GM18499 (cell line): ENCODE measurements around the gene KRTAP5-1.
"Not testable (repeated sequence)": the region's sequence is repeated elsewhere in the genome, so short reads cannot be mapped to it uniquely, and the experiment has no call there.

ENCODE experiments used
- ATAC-seq: cut with Tn5 transposase; IDR thresholded peaks from one replicate; pipeline ENCODE4 v1.9.1; 2021; ENCODE audit warnings: moderate number of reproducible peaks; ENCODE audit not compliant: insufficient read depth, unreplicated experiment

The KRTAP5-1 gene

DNA sequence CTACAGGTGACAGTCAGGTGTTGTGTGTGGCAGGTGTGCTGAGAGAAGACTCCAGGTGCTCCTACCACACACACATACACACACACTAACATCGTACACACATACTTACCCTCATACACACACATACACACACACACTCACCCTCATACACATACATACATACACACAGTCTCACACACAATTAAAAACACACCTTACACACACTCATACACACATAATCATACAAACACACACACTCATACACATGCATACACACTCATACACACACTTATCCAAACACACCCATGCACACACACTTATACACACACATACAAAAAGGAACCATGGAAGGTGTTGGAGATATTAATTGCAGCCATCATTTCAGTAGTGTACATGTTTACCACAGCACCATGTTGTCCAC, 18.5 kb upstream of the KRTAP5-1 start:
- ATAC-seq, result no peak

DNA sequence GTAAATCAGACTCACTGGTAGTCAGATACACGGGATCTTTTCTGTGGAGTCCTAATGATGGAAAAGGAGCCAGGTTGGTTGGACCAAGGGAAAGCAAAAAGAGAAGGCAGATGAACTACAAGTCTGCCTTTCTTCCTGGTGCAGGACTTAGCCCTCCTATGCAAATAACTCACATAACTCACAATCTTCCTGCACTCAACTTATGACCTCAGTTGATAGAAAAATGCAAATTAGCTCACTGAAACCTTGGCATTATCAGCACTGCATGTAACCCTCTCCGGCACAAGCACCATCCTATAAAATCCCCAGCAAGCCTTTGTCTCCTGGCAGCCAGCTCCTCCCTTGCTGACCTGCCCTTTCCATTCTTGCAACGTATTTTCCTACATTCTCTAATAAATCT, 16.6 kb upstream of the KRTAP5-1 start:
- ATAC-seq, result not testable (repeated sequence)

DNA sequence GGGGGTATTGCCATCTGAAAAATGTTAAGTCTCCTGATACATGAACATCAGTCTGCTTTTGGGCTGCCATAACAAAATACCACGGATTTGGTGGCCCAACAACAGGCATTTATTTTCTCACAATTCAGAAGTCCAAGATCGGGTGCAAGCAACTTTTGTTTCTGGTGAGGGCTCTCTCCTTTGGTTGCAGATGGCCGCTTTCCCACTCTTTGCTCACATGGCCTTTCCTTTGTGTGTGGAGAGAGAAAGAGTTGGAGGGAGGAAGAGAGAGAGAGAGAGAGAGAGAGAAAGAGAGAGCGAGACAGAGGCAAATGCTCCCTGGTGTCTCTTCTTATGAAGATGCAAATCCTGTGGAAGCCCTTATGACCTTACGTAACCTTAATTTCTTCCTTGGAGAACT, 15.5 kb upstream of the KRTAP5-1 start:
- no peak for ATAC-seq

DNA sequence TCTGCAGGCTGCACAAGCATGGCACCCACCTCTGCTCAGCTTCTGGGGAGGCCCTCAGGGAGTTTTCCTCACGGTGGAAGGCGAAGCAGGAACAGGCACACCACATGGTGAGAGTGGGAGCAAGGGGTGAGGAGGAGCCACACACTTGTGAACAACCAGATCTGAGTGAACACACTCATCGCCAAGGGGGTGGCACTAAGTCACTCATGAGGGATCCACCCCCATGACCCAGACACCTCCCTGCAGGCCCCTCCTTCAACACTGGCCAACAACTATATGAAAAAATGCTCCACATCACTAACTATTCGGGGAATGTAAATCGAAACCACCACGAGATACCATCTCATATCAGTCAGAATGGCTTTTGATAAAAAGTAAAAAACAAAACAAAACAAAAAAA, 13.7 kb upstream of the KRTAP5-1 start:
- ATAC-seq, result no peak

DNA sequence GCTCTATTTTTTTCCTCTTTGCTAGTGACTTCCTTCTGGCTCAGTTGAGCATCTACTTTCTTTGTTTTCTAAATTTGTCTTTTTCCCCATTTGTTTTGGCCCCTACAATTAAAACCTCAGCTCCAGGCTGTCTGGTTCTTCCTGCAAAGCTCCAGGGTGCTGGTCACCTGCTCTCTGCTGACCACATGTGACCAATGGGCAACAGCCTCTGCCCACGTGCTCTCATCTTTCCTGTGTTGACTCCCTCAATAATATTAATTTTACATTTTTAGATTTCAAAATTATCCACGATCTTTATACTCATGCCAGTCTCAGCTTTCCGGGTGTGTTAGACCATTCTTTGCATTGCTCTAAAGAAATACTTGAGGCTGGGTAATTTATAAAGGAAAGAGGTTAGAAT, 13.3 kb upstream of the KRTAP5-1 start:
- ATAC-seq, result not testable (repeated sequence)

DNA sequence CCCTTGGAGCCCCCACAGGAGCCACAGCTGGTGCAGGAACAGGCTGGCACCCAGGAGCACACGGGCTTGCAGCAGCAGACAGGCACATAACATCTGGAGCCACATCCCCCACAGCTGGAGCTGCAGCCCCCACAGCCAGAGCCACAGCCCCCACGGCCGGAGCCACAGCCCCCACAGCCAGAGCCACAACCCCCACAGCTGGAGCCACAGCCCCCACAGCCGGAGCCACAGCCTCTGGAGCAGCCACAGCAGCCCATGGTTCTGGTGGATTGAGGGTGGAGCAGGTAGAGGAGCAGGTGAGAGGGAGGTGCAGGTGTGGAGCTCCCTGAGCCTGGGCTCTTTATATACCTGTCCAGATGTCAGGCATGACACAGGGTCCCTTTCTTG, 12.9 kb upstream of the KRTAP5-1 start, which contains the start of gene KRTAP5-2:
TSS of gene KRTAP5-2 (minus strand) at position 301 of the 387 bp plus-strand sequence. CDS start at position 257, 44 bp downstream.
- no peak for ATAC-seq

DNA sequence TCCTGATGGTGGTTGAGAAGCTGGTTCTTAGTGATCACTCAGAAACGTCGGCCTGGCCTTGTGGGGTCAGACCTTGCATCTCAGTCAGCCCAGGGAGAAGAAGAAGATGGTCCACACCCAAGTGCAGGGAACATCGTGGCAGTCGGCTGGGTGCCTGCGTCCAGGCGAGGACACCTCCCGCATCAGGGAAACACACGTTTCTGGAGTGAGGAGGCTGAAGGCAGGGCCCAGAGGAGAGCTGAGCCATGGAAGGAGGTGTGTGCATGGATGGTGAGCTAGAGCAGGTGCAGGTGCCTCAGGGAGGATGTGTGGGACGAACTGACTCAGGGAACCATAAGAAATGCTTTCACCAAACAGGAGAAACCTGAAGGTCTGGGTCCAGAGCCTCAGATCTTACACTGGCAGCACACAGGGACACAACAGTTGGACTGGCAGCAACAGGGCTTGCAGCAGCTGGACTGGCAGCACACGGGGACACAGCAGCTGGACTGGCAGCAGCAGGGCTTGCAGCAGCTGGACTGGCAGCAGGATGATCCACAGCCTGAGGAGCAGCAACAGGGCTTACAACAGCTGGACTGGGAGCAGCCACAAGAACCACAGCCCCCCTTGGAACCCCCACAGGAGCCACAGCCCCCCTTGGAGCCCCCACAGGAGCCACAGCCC, 12.4 kb upstream of the KRTAP5-1 start:
- ATAC-seq, result no peak

DNA sequence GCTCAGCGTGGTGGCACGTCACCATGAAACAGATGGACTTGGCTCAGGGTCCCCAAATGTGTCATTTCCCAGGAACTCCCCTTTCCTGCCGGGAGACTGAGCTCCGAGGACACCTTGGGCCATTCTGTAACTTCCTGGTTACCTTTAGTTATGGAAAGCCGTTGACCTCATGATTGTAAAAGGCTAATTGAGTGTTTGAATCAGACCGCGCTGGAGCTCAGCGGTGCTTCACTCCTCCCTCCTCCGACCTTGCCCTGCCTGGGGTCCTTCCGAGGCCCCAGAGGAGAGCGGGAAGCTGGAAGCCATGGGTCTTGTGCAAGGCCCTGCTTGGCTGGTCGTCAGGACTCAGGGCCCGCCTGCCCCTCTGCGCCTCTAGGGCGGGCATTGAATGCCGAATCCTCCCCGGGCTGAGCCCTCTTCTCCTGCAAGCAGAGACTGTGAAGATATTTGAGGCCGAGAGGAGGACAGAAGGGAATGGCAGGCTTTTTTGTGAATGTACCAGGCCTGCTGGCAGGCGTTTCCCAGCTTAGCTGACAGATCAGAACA, 11.6 kb upstream of the KRTAP5-1 start:
- ATAC-seq, result not testable (repeated sequence)

DNA sequence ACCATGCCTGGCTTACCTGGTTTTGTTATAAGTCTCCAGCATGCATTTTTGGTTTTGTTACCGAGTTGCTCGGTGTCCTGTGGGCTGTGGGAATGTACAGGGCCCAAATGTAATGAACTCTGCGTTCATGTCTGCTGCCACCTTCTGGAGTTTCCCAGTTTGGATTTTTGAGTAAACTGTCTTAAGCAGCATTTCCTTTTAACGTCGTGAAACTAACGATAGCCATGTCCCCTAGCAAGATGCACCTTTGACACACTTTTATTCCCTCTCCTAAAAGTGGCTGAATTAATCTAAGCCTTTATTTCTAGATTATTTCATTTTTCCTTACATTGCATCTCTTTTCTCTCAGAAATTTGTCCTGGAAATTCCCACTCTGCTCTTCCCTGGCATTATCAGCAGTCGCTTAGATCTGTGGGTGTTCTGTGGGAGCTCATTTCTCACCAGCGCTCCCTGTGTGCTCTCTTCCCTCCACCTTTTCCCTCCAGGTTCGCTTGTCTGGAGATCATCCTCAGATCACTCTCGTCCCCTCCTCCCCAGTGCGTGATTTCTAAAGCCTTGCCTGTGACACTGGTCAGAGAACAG, 11.0 kb upstream of the KRTAP5-1 start:
- not testable (repeated sequence) for ATAC-seq

DNA sequence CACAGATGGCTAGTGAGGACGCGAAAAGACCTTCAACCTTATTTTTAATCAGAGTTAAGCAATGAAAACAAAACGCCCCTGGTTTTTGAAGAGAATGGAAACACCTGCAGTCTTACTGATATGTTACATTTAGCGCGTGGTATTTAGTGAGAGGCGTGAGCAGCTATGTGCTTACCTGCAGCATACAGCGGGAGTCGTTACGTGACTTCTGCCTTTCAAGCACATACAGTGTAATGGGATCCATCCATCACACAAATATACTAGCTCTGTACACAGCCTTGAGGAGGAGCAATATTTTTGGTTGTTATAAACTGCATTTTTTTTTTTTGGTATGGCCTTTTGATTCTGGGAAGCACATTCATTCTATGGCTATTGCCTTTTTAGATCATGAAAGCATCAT, 7.5 kb upstream of the KRTAP5-1 start:
- no peak for ATAC-seq

DNA sequence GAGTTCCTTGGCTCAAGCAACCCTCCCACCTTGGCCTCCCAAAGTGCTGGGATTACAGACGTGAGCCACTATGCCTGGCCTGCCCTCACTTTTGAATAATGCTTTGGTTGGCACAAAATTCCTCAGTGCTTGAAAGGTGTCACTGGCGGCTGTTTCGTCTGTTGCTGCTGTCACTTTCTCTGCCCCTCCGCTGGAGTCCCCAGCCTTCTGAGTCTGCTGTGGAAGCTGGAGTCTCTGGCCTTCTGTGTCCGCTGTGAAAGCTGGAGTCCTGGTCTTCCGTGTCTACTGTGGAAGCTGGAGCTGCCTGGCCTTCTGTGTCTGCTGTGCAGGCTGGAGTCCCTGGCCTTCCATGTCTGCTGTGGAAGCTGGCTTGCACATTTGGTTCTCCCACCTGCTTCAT, 4.9 kb upstream of the KRTAP5-1 start:
- ATAC-seq, result no peak

DNA sequence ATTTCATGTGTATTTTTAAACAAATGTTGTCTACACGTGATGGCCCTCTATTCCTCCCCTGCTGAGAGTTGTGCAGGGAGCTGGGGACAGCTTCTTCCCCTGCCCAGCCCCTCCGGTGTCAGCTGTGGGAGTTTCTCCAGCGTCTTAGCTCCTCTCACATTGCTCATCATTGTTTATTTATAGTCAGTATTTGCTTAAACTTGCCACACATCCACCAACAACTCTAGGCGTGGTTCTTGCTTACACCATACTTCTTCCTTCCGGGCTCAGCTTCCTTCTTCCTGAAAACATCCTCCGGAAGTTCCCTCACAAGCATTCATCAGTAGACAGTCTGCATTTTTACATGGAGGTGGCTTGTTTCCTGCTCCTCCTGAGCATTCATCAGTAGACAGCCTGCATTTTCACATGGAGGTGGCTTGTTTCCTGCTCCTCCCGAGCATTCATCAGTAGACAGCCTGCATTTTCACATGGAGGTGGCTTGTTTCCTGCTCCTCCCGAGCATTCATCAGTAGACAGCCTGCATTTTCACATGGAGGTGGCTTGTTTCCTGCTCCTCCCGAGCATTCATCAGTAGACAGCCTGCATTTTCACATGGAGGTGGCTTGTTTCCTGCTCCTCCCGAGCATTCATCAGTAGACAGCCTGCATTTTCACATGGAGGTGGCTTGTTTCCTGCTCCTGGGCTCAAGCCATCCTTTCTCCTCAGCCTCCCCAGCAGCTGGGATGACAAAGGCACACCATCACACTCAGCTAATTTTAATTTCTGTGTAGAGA, 4.3 kb upstream of the KRTAP5-1 start:
- ATAC-seq, result not testable (repeated sequence)

DNA sequence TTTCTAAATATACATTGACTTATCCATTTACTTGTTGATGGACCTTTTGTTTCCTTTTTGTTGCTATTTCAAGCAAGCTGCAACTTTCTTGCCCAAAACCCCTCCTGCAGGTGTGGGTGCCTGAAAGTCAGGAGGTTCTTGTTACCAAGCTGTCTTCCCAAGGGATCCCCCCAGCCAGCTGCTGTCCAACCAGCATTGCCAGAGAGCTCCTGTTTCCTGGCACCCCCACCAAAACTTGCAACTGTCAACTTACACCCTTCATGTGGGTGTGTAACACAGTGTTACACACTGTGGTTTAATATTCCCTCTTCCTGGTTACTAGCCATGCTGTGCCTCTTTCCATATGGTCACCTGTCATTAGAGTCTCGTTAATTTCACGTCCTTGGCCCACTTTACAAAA, 1.6 kb upstream of the KRTAP5-1 start:
- no peak for ATAC-seq

DNA sequence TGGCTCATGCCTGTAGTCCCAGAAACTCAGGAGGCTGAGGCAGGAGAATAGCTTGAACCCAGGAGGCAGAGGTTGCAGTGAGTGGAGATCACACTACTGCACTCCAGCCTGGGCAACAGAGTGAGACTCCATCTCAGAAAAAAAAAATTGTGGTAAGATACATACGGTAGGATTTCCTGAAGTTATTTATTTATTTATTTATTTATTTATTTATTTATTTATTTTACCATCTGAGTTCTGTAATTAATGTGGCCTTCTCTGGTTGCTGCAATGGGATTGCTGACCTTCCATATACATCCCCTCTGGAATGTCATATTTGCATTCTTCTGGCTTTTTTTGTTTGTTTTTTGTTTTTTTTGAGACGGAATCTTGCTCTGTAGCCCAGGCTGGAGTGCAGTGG, 2.2 kb downstream of the KRTAP5-1 start:
- ATAC-seq, result not testable (repeated sequence)

DNA sequence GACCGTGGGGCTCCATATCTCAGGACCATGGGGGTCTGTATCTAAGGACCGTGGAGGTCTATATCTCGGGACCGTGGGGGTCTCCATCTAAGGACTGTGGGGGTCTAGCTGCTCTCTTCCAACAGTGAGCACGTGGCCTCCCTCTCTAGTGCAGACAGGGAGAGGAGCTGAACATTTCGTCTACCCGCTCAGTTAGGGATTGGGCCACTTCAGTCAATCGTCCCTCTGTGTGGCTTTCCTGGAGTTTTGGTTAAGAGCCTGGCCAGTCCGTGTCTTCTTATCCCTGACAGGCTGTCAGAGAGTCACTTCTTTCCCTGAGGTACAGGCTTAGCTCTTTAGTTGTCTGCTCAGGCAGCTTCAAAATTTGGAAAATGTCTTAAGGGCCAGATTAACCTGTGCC, 3.1 kb downstream of the KRTAP5-1 start:
- ATAC-seq, result no peak

DNA sequence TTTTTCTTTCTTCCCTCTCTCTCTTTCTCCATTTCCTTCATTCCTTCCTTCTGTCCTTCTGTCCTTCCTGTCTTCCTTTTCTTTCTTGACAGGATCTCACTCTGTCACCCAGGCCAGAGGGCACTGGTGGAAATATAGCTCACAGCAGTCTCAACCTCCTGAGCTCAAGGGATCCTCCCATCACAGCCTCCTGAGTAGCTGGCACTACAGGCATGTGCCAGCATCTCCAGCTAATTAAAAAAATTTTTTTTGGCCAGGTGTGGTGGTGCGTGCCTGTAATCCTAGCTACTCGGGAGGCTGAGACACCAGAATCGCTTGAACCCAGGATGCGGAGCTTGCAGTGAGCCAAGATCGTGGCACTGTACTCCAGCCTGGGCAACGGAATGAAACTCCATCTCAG, 8.3 kb downstream of the KRTAP5-1 start:
- no peak for ATAC-seq

DNA sequence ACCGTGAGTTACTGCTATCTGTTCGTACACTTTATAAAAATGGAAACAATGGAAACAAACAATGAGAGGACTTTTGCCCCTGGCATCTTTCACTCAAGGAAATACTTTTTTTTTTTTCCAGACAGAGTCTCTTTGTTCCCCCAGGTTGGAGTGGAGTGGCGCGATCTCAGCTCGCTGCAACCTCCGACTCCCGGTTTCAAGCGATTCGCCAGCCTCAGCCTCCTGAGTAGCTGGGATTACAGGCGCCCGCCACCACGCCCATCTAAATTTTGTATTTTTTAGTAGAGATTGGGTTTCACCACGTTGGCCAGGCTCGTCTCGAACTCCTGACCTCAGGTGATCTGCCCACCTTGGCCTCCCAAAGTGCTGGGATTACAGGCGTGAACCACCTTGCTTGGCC, 9.3 kb downstream of the KRTAP5-1 start:
- not testable (repeated sequence) for ATAC-seq

DNA sequence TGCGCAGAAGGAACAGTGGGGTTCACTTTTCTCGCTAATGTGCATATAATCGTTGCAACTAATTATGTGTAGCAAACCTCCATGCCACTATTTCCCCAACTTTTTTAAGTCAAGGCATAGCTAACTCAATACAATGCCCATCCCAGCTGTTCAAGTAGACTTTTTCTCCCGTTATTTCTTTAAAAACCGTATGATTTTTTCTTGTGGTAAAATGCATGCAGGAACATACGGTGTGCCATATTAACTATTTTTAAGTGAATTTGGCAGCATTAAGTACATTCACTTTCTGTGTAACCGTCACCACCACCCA, 10.2 kb downstream of the KRTAP5-1 start:
- no peak for ATAC-seq

DNA sequence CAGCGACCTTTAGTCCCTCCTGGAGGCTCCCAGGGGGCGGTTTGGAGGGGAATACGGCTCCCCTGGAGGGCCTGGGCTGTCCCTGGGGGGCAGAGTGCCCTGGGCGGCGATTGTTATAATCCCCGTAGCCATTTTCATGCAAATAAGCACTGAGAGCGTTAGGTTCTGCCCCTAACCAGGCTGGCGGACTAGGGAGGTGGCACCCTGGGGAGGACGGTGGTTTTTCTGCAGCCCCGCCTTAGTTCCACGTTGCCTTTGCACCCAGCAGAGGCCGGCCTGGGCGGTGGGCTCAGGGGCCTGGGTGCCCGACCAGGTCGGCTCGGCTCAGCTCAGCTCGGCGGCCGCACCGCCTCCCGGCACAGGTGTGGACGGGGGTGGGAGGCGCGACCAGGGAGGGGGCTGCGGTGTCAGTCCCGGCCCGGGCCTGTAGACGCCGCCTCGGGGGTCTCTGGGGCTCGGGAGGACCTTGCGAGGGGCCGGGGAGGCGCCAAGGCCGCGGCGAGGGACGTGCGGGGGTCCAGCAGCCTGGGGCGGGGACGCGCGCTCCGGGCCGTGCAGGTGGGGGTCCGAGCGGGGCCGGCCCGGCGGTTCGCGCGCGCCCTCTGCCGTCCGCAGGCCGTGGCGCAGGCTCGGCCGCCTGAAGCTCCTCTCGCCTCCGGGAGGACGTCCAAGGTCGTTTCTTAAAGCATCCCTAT, 10.7 kb downstream of the KRTAP5-1 start:
- no peak for ATAC-seq

DNA sequence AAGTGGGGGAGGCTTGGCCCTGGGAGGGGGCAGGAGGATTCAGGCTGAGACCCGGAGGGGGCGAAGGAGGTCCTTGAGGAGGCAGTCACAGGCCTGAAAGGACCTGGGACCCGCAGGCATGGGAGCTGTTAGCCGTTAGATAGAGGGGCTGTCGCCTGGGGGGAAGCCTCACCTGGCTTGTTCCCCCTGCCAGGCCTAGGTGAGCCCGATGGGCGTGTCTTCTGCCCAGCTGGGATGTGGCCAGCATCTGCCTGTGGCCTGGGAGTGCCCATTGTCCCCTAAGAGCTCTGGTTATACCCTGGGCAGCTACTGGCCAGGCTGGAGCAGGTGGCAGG, 11.2 kb downstream of the KRTAP5-1 start:
- no peak for ATAC-seq
